Retinal pigment epithelial cell (primary cell): ENCODE results near the gene HERC2.

Experiments
- DNase-seq: peaks from one replicate; pipeline ENCODE4 v3.0.0-alpha.2; 2010; ENCODE audit warnings: low read depth
- H3K4me3 ChIP-seq: 2 replicates; pipeline ENCODE4 v1.5.1; 2011; ENCODE audit warnings: mild to moderate bottlenecking, low read length, control low read depth, moderate library complexity
- CTCF ChIP-seq: conservative IDR thresholded peaks from 2 replicates; pipeline ENCODE4 v1.5.1; 2011; ENCODE audit warnings: low read depth, low read length, control low read depth, inconsistent platforms

Gene HERC2

GRCh38 chr15:28107904-28108275 lies 214.1 kb downstream of the HERC2 start:
- TF ChIP-seq CTCF = no peak
- DNase-seq = no peak
- H3K4me3 ChIP-seq = no peak overlapping the region

- peak overlapping the region; percentile 56 for H3K4me3 ChIP-seq
- TF ChIP-seq CTCF = no peak
- DNase-seq = no peak
Measured at GRCh38 chr15:28107111-28107903, 214.7 kb downstream of the HERC2 start.

- H3K4me3 ChIP-seq = peak overlapping the region; percentile 56
- no peak for DNase-seq
- no peak for TF ChIP-seq CTCF
Measured at GRCh38 chr15:28106294-28107110, 215.5 kb downstream of the HERC2 start.

- no peak for TF ChIP-seq CTCF
- no peak for DNase-seq
- H3K4me3 ChIP-seq = no peak overlapping the region
Measured at GRCh38 chr15:28105793-28106192, 216.2 kb downstream of the HERC2 start.

GRCh38 chr15:28105224-28105791 lies 216.7 kb downstream of the HERC2 start:
- no peak for TF ChIP-seq CTCF
- DNase-seq = no peak
- H3K4me3 ChIP-seq = no peak overlapping the region

- no peak for DNase-seq
- no peak for TF ChIP-seq CTCF
- H3K4me3 ChIP-seq = no peak overlapping the region
Measured at GRCh38 chr15:28104326-28104725, 217.7 kb downstream of the HERC2 start.
